ENCODE measurements around the gene NRAP.
"Not testable (repeated sequence)": the region's sequence is repeated elsewhere in the genome, so short reads cannot be mapped to it uniquely, and the experiment has no call there.

NRAP gene

DNA sequence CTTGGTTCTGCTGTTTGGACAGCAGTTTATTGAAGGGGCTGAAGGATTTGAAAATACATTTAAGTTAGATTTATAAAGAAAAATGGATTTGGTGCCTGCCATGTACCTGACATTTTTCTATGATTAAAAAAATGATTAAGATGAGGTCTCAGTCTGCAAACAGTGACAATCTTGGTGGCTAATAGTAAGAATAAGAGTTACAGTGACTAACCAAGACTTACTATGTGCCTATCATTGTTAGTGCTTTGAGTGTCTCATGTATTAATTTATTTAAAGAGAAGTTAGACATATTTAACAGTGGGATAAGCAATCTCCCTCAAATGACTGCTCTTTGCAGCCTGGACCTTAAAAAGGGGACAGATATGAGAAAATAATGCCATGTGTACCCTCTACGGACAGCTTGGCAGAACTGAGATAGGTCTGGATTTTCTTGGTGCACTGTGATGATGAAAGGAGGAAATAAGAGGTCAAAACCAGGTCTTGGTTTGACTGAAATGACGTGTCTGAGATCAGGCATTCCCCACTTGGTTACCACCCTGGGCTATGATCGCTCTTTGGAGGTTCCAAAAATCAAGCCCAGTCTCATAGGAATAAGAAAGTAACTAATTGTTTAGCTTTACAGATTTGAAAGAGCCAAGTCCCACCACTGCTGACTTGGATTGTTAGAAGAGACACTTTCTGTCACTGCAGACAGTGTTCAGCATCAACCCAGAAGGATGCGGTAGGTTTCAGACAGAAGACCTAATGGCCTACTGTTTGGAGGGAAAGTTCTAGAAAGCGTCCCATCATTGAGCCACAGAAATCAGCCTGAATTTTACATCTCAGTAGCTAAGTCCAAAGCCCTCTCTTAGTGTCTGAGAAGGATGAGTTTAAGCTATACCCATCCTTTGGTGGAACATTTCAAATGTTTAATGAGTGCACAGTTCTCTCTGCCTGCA is 18.0 kb upstream of the NRAP start:
- FAIRE-seq: no peak

DNA sequence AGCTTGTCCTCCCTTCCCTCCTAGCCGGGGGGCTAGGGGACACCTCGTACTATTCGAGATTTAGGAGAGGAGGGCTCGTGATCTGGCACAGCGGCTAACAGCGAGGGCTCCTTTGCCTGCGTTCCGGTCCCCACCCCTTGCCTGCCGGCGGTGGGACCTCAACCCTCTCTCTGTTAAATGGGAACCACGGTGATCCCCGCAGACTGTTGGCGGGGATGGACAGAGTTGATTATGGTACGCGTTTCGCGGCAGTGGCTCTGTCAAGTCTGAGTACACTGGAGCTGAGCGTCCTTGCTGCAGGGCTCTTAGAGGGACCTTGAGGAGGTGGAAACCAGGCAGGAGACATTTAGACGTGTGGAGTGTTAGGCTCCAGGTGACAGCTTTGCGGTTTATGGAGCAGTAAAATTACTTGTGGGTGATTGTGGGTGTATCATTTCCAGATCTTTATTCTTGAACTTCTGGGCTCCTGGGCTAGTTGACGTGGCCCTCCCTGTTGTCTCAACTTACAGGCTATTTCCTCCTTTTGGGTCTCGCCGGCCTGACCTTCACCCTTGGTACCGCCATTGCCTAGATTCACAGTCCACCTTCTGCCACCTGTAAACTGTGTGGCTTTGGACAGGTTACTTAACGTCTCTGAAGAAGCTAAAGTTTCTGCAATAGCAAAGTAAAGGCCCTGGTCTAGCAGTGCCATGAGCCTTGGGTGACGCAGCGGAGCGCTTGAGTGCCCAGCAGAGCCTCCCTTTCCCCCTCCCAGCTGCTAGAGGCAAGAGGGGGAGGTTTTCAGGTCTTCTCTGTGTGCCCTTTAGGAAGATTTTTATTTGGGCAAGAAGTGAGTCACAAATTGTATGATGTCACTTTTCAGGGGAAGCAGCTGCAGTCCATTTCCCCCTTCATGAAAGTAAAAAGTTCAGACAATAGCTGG is 16.6 kb upstream of the NRAP start:
- FAIRE-seq: no peak

DNA sequence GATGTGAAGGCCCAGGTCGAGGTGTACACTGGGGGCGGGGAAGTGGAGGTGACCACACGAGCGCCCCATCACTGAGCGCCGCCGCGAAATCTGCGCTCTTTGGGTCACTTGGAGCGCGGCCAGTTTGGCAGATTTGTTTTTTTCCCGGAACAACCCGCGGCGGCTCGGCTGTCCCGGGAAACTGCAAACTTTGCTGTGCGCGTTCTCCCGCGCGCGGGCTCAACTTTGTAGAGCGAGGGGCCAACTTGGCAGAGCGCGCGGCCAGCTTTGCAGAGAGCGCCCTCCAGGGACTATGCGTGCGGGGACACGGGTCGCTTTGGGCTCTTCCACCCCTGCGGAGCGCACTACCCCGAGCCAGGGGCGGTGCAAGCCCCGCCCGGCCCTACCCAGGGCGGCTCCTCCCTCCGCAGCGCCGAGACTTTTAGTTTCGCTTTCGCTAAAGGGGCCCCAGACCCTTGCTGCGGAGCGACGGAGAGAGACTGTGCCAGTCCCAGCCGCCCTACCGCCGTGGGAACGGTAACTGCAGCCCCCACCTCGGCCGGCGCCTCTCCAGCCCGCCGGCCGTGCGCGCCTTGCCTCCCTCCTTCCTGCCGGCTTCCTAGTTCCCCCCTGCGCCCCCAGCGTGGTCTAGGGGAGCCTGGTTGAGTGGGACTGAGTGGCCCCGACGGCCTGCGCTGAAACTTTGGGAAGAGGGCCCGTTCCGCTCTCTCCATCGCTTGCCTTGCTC is 15.8 kb upstream of the NRAP start, which contains the start of gene CASP7:
CASP7 (plus strand) TSS at position 450 of the 727 bp plus-strand sequence. CDS start 17,582 bp downstream, outside the sequence.
- FAIRE-seq: no peak

DNA sequence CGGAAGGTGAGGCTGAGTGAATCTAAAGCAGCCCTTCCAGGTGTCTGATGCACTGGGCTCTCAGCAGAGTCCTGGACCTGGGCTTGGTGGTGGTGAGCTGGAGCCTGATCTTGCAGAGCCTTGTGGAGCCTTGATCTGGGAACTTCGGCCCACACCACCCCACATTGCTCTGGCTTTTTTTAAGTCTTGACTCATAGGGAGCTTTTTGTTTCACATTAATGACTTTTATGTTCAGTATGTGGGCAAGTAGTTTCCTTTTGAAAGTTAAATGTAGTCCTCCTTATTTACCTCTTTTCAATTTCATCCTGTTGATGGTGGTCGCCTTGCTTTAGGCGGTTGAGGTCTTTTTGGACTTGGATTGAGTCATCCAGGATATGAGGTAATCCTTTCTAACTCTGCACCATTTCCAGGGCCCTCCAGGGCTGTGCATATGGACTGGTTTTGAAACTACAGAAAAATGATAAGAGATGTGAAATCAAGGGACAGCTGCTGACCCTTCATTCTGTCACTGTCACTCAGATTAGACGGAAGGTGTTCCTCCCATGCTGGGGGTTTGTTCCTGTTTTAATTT is 2.9 kb upstream of the NRAP start:
- FAIRE-seq: no peak

DNA sequence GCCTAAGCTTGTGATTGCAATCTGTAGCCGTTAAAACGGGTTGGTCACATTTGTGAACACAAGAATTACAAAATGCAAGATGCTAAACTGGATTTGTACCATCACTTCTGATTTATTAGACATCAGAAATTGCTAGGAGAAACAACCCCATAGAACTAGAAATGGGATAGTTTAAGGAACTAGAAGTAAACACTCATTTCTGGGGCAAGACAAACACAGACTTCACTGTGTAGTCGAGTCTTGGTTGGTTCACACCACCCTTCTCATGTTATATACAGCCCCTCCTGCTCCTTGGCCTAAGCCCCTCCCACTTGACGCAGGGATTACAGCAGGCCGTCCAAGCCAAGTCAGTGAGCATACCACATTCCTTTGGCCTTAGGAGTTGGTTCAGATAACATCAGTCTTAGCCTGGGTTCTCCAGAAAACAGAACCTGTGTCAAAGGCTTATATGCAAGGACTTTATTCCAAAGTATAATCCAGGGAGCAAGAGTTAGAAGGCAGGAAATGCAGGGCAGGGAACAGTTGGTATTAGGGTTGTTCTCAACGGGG is 2.0 kb upstream of the NRAP start:
- no peak for FAIRE-seq

DNA sequence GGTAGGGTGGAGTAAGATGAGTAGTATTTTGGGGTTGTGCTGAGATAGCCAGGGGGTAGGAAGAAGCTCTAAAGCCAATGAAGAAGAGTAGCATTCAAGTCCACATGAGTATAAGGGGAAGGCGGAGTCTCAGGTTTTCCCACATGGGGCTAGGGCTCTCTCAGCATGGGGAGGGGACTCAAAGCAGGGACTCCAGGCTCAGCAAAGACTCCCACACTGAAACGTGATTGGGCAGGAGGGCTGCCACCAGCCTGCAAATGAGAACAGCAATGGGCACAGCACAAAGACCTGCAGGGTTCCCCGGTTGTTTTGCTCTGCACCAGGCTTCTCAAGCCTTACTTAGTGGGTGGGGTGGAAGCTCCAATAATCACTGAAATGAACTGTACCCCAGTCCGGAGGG is 1.5 kb upstream of the NRAP start:
- no peak for FAIRE-seq

DNA sequence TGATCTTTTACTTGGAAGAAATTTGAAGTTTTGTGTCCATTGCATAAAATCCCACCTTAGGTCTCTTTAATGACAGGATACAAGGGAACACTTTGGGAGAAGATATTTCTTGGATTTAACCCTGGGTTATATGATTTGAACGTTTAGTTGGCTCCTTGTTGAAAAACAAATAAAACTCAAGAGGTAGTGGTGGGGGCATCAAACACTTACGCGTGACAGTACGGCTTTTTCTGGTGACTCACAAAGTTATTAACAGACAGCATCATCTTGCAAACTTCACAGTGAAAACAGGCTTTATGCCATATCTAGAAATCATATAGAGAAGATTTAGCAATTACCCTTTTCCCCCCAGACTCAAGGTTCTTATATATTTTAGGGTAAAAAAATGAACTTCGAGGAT is 699 bp downstream of the NRAP start:
- no peak for FAIRE-seq

DNA sequence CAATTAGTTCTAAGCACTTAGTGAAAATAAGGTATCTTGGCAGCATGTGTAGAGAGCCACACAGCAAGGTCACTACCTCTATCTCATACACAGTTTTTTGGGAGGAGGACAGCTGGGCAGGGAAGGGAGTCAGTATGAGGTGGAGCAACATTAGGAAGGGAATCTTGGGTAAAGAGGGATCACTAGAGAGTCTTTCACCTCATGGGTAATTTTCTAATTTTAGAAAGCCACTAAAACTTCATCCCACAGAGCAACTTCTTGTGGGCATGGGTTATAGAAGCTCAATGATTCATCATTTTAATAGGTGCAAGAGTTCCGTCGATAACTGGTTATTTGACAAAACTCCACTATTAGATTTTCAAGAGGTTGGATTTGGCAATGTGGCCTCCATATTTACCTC is 2.5 kb downstream of the NRAP start:
- no peak for FAIRE-seq

DNA sequence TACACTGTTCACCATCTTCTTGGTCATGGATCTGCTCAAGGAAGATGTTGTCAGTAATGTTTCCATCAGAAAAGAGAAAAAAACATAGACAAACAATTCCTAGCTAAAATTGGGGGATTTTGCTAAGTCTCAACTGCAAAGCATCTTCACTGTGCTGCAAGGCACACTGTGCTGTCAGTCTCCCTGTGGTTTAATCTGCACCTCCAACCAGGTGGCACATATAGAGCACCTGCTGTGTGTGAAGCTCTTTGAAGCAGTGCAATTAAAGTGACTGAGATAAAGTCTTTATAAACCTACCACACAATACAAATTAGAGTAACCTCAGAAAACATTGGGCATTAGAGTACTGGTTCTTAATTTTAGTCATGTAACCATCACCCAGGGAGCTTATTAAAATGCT is 6.3 kb downstream of the NRAP start:
- FAIRE-seq: no peak

DNA sequence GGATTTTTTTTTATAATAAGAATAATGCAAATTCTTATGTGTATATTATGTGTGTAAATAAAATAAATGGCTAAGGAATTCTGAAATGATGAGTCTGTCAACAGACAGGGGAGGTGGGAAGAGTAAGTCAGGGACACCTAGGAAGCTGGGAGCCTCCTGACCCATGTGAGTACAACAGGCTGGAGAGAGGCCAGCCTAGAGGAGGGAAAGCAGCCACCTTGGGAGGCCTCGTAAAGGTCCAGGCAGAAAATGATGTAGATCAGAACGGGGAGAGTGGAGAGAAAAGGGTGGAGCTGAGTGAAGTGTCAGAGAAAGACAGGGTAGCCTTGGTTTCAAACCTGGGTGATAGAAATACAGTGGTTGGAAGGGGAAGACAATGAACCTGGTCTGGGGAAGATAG is 6.9 kb downstream of the NRAP start:
- FAIRE-seq: no peak

DNA sequence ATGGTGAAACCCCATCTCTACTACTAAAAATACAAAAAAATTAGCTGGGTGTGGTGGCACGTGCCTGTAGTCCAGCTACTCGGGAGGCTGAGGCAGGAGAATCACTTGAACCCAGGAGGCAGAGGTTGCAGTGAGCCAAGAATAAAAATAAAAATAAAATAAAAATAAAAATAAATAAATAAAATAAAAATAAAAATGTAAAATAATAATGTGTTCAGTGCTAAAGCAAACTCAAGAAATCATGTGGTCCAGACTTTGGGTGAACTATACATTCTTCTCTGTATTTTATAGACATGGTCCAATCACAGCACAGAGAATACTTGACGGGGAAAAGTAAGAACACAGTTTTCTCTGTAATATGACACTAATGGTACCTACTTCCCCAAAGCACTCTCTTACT is 11.4 kb downstream of the NRAP start:
- not testable (repeated sequence) for FAIRE-seq

DNA sequence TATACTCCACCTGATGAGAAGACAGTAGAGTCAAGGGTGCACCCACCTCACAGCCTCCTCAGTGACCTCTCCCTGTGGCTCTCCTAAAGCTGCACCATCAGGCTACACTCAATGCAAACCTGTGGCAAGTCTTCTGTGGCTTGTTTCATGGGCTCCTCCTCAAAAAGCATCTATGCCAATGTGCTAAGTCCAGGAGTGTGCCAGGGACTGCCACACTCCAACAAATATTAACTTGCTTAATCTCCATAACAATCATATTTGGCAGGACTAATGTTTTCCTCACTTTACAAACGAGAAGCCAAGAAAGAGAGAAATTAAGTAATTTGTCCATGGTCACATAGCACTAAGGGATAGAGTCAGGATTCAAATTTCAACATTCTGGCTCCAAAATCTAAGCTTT is 11.9 kb downstream of the NRAP start:
- FAIRE-seq: no peak

DNA sequence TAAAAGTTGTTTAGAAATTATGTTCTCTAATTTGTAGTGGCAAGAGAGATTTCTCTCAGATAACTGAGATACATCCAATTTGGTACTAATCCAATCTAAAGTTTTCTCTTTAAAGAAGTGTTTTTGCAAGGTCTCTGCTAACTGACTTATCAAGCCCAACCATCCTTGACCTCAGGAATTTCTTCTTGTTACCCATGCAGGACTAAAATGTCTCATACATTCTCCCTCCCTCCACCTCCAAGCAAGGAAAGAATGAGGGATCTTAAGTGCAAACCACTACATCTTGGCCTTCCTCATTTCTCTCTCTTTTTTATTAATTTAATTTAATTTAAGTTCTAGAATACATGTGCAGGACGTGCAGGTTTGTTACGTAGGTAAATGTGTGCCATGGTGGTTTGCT is 12.8 kb downstream of the NRAP start:
- no peak for FAIRE-seq

DNA sequence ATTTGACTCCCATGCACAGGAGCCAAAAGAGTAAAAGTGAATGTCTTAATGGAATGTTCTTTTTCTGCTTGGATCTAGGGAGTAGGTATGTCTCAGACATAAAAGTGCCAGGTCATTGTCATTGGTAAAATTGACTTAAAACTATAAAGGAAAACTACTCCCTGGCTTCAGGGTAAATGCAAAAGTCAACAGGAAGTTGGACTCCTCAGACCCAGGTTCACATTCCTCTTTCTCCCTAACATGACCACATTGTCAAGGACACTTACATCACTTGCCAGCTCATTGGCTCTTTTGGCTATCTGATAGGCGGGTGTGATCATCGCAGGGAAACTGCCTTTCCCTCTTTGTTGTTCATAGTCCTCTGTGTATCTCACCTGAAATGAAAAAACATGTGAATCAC is 13.7 kb downstream of the NRAP start:
- FAIRE-seq: no peak

DNA sequence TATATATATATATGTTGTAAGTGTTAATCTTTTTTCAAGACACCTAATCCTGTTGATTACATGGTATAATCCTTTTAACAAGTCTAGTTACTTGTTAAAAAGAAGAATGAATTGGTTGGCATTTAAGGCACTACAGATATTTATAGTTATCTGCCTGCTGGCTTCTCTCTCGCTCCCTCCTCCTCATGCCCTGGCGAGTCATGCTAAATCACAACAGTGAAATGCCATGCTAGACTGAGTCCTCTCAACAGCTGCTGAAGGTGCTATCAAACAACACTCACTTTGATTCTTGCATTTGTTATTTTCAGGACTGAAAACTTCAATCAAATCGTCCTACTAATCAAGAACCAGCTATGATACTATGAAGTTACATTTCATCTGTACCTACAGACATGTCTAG is 15.4 kb downstream of the NRAP start:
- FAIRE-seq: no peak

DNA sequence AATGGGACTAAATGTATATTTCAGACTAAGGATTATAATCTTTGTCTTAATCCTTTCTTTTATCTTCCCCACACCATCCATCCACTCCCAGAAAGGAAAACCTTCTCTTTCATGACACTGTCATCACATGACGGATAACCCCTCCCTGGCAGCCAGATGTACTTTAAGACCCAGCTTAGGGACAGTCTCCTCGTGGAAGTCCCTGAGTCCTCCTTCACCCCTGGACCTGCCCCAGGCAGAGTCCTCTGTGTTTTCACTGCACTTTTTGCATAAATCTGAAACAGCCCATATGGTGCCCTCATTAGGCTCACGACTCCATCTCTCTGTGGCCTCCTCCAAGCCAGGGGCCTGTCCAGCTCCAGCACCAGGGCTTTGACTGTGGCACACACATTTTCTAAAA is 16.0 kb downstream of the NRAP start:
- no peak for FAIRE-seq

DNA sequence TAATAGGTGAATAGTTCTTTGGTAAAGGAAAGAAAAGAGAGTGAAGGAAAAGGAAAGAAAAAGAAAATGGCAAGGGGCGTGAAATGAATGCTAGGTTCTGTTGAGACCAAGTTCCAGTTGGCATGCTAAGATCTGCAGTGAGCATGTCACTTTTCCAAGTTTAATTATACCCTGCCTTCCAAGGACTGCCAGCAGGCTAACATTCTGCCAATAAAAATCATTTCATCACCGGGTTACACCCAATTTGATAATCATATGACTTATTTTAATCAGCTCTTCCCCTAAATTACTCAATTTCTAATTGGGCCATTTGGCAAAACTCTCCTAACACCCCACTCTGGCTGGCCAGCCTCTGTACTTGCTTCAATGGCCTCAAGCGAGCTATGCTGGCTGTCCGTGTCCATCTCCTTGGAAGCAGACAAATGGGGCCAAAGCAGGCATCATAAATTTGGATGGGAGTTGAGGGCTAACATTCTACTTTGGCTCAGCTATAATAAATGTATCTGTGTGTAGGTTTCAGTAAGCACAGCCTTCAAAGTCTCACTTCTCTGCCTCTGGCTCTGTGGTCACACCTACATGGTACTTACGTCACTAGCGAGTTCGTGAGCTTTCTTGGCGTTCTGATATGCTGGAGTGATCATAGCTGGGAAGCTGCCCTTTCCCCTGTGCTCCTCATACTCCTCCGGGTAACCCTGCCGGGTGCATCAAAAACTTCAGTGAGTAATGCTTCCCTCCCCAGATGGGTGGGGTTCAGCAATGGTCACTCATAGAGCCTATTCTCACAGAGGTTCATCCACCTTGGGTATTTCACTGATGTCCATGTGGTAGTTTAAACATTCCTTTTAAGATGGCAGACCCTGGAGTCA is 17.3 kb downstream of the NRAP start:
- FAIRE-seq: no peak

DNA sequence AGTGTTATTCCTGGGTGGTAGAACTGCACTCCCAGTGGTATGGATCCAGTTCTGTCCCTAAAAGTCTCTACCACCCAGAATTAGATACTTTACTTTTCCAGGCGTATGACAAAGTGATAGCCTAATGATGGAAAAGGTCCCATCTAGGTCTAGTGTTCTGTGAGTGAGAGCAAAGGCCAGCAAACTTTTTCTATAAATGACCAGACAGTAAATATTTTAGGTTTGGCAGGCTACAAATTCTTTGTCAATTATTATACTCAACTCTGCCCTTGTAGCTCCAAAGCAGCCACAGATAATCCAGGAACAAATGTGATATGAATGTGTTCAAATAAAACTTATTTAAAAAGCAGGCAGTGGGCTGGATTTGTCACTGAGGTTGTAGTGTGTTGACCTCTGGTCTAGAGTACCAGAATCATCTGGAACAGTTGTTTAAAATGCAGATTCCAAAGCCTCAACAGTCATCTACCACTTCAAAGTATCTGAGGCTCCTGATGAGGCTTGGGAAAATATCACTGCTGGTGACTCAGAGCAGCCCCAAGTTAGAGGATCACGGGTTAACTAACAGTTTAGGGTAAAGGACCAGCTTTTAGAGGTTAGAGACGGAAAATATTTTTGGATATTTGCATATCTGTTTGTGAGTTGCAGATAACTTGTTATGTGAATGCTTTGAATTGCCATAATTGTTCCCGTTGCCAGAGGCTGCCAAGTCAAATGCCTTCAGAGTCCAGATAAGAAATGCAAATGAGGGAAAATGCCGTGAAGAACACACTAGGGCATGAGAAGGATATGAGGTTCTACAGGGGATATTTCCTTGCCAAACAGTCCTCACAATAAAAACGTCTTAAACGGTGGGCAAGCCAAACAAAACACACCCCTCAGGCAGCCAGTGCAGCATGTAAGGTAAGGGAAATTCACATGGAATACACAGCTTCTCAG is 19.4 kb downstream of the NRAP start:
- no peak for FAIRE-seq

DNA sequence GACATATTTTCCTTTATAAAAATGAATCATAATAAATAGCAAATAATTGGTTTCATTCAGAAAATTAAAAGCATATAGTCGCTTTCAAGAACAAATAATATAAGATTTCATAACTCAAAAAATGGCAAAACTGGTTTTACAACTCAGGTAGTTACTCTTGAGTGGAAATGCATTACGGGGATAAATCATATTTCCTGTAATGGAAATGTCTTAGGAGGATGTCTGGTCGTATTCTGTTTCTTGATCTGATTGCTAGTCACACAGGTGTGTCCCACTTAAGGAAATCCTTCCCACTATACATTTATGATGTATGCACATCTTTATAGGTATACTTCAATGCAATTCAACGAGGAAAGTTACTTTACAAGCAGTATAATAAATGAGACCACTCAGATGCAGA is 20.7 kb downstream of the NRAP start:
- no peak for FAIRE-seq

DNA sequence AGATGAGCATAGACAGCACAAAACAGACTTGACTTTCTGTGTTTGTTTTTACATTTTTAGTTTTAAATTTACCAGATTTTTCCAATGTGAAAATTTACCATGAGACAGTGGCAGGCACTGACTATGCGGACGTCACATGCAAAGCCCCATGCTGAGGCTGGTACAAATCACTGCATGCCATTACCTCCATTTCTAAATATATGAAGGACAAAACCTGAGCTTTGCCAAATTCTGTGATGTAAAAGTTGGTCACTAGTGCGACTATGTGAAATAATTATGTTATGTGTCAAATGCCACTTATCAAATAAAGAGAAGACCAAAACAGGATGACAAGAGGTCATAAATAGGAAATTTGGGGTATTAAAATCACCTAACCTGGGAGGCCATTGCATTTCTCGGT is 22.1 kb downstream of the NRAP start:
- FAIRE-seq: no peak

All from TTC549 (cell line).